IMR-90 (cell line): ENCODE data around the gene LZTS3. TPM values are rescaled to one million over a fixed set of nuclear protein-coding genes. Genes with fewer than 3 reads are reported as not detected.

Experiments
- ATAC-seq: fragments of 200-7000 bp; cut with Tn5 transposase; 2 replicates; pipeline ENCODE4 v1.9.1; 2020; ENCODE audit warnings: low read depth, mild to moderate bottlenecking, moderate library complexity
- BruUV-seq: library from RNA; stranded (reverse); fragments of 400-500 nt; replicated peaks from 2 replicates; lab custom pipeline; 2021; lab: Mats Ljungman, UMichigan
- CTCF ChIA-PET: fragments of 300-600 bp; formaldehyde crosslinking; extraction: SDS; loops from one replicate; lab custom pipeline; 2021; ENCODE audit warnings: antibody characterized with exemption; lab: Yijun Ruan, JAX
- POLR2A ChIA-PET: fragments of 300-600 bp; sonication (Branson Sonifier 250); formaldehyde crosslinking; loops from one replicate; lab custom pipeline; 2022; ENCODE audit warnings: antibody characterized with exemption; ENCODE audit not compliant: unreplicated experiment; lab: Charles Lee
- DNase-seq: peaks from one replicate; pipeline ENCODE4 v3.0.0; 2013
- H2AFZ ChIP-seq: replicated peaks from 2 replicates; pipeline ENCODE3; 2013; ENCODE audit warnings: low read length, mild to moderate bottlenecking; ENCODE audit not compliant: poor library complexity
- H2AK5ac ChIP-seq: 2 replicates; pipeline ENCODE4 v1.6.1; 2013; ENCODE audit warnings: low read depth, low read length, inconsistent platforms
- H2AK9ac ChIP-seq: replicated peaks from 2 replicates; pipeline ENCODE3; 2013; ENCODE audit warnings: mild to moderate bottlenecking, low read depth, low read length, moderate library complexity; ENCODE audit not compliant: poor library complexity
- H2BK120ac ChIP-seq: 2 replicates; pipeline ENCODE4 v1.6.1; 2013; ENCODE audit warnings: low read depth, low read length, inconsistent platforms
- H2BK15ac ChIP-seq: 3 replicates; pipeline ENCODE4 v1.6.1; 2013; ENCODE audit warnings: low read depth, low read length, inconsistent platforms
- H2BK20ac ChIP-seq: 2 replicates; pipeline ENCODE4 v1.6.1; 2013; ENCODE audit warnings: low read depth, mild to moderate bottlenecking, inconsistent platforms, low read length, moderate library complexity
- H2BK5ac ChIP-seq: 2 replicates; pipeline ENCODE4 v1.6.1; 2013; ENCODE audit warnings: mild to moderate bottlenecking, low read depth, low read length, inconsistent platforms; ENCODE audit not compliant: poor library complexity, severe bottlenecking
- H3K14ac ChIP-seq: replicated peaks from 2 replicates; pipeline ENCODE4 v1.6.1; 2013; ENCODE audit warnings: low read depth, low read length, inconsistent platforms
- H3K18ac ChIP-seq: 2 replicates; pipeline ENCODE4 v1.6.1; 2013; ENCODE audit warnings: low read depth, low read length, control low read depth
- H3K23ac ChIP-seq: 2 replicates; pipeline ENCODE4 v1.6.1; 2013; ENCODE audit warnings: low read depth, low read length, inconsistent platforms
- H3K27ac ChIP-seq: 2 replicates; pipeline ENCODE4 v1.5.1; 2013; ENCODE audit warnings: mild to moderate bottlenecking, control low read depth, low read length; ENCODE audit not compliant: insufficient read depth
- H3K27me3 ChIP-seq: 2 replicates; pipeline ENCODE4 v1.6.1; 2013; ENCODE audit warnings: low read length; ENCODE audit not compliant: control insufficient read depth, insufficient read depth
- H3K36me3 ChIP-seq: 2 replicates; pipeline ENCODE4 v1.6.1; 2013; ENCODE audit warnings: low read length, mixed read lengths; ENCODE audit not compliant: control insufficient read depth, insufficient read depth
- H3K4ac ChIP-seq: 2 replicates; pipeline ENCODE4 v1.6.1; 2013; ENCODE audit warnings: low read depth, low read length, inconsistent platforms
- H3K4me1 ChIP-seq: 2 replicates; pipeline ENCODE4 v1.6.1; 2013; ENCODE audit warnings: low read length, mixed read lengths; ENCODE audit not compliant: control insufficient read depth, insufficient read depth
- H3K4me2 ChIP-seq: 2 replicates; pipeline ENCODE4 v1.6.1; 2013; ENCODE audit warnings: low read depth, mild to moderate bottlenecking, control low read depth, low read length, moderate library complexity
- H3K4me3 ChIP-seq: 2 replicates; pipeline ENCODE4 v1.5.1; 2013; ENCODE audit warnings: low read depth, mild to moderate bottlenecking, control low read depth, low read length, moderate library complexity; ENCODE audit not compliant: insufficient read depth
- H3K56ac ChIP-seq: 2 replicates; pipeline ENCODE4 v1.6.1; 2013; ENCODE audit warnings: low read length, inconsistent platforms; ENCODE audit not compliant: insufficient read depth; ENCODE audit errors: extremely low read depth
- H3K79me1 ChIP-seq, 2 experiments: 2 replicates each; pipeline ENCODE4 v1.6.1; 2013; ENCODE audit warnings: low read length in 2 of 2, inconsistent platforms in 1 of 2, low read depth in 1 of 2
- H3K9ac ChIP-seq: 2 replicates; pipeline ENCODE4 v1.6.1; 2013; ENCODE audit warnings: low read depth, low read length, control low read depth
- H3K9me1 ChIP-seq: 2 replicates; pipeline ENCODE4 v1.6.1; 2013; ENCODE audit warnings: low read length, inconsistent platforms; ENCODE audit not compliant: insufficient read depth
- H3K9me3 ChIP-seq: 2 replicates; pipeline ENCODE4 v1.6.1; 2013; ENCODE audit warnings: low read length; ENCODE audit not compliant: control insufficient read depth, insufficient read depth
- H4K20me1 ChIP-seq: 2 replicates; pipeline ENCODE4 v1.6.1; 2013; ENCODE audit warnings: low read length, inconsistent platforms; ENCODE audit not compliant: insufficient read depth
- H4K5ac ChIP-seq: 2 replicates; pipeline ENCODE4 v1.6.1; 2013; ENCODE audit warnings: mild to moderate bottlenecking, low read depth, low read length, control low read depth
- H4K8ac ChIP-seq, 2 experiments: 2 replicates each; pipeline ENCODE4 v1.6.1; 2013; ENCODE audit warnings: low read depth in 2 of 2, low read length in 2 of 2, control low read depth in 1 of 2, inconsistent platforms in 1 of 2
- H4K91ac ChIP-seq: 2 replicates; pipeline ENCODE4 v1.6.1; 2013; ENCODE audit warnings: low read depth, low read length, inconsistent platforms; ENCODE audit not compliant: insufficient read depth
- BHLHE40 ChIP-seq: fragments of 150-350 bp; IDR thresholded peaks from 2 replicates; pipeline ENCODE4 v1.6.1; 2016; ENCODE audit warnings: mild to moderate bottlenecking, low read depth, low read length
- CEBPB ChIP-seq: IDR thresholded peaks from 2 replicates; pipeline ENCODE4 v1.6.1; 2012; ENCODE audit warnings: low read depth, low read length, improper control_type of control experiment
- CHD1 ChIP-seq: IDR thresholded peaks from 2 replicates; pipeline ENCODE4 v1.6.1; 2012; ENCODE audit warnings: low read depth, low read length, improper control_type of control experiment
- FOS ChIP-seq: fragments of 150-350 bp; IDR thresholded peaks from 2 replicates; pipeline ENCODE4 v1.6.1; 2016; ENCODE audit warnings: low read depth, low read length
- MAFK ChIP-seq: IDR thresholded peaks from 2 replicates; pipeline ENCODE4 v1.6.1; 2012; ENCODE audit warnings: low read depth, low read length, improper control_type of control experiment
- MXI1 ChIP-seq: IDR thresholded peaks from 2 replicates; pipeline ENCODE4 v1.6.1; 2012; ENCODE audit warnings: low read depth, mild to moderate bottlenecking, low read length, moderate library complexity, borderline replicate concordance
- NFE2L2 ChIP-seq: fragments of 150-350 bp; IDR thresholded peaks from 2 replicates; pipeline ENCODE4 v1.6.1; 2016; ENCODE audit warnings: low read depth, mild to moderate bottlenecking, low read length
- POLR2A ChIP-seq: IDR thresholded peaks from 2 replicates; pipeline ENCODE4 v1.6.1; 2012; ENCODE audit warnings: mild to moderate bottlenecking, low read depth, low read length
- RAD21 ChIP-seq: IDR thresholded peaks from 2 replicates; pipeline ENCODE4 v1.6.1; 2012; ENCODE audit warnings: low read length, improper control_type of control experiment
- RFX5 ChIP-seq: IDR thresholded peaks from 2 replicates; pipeline ENCODE4 v1.8.0; 2012; ENCODE audit warnings: low read depth, mild to moderate bottlenecking, low read length, moderate library complexity
- SMC3 ChIP-seq: fragments of 150-350 bp; IDR thresholded peaks from 2 replicates; pipeline ENCODE4 v1.6.1; 2016; ENCODE audit warnings: low read depth, mild to moderate bottlenecking, antibody characterized with exemption, low read length, moderate library complexity
- WGBS, 2 experiments: methylation state at CpG; one replicate each; pipeline versions ENCODE4 v1.1.5 to v1.1.7; 2013; ENCODE audit warnings: missing lambda C conversion rate in 2 of 2; ENCODE audit not compliant: insufficient read length in 1 of 2; ENCODE audit errors: extremely low coverage in 2 of 2; 5-methylcytosine and 5-hydroxymethylcytosine counted together
- dilution Hi-C: fragments of 300-500 bp; cut with HindIII; formaldehyde crosslinking; loops from one replicate; pipeline ENCODE4 v1.14.3; 2018; ENCODE audit warnings: low sequenced_read_pairs; ENCODE audit not compliant: unreplicated experiment
- in situ Hi-C: fragments of 300-500 bp; cut with MboI; formaldehyde crosslinking; loops from 3 replicates; pipeline ENCODE4 v1.14.3; 2019; ENCODE audit warnings: low sequenced_read_pairs, inconsistent platforms, mixed read lengths
- intact Hi-C: fragments of 100-400 bp; cut with micrococcal nuclease; formaldehyde crosslinking; loops from 2 replicates; pipeline ENCODE4 v1.10.0; 2022
- polyA plus RNA-seq, 3 experiments: library from polyadenylated mRNA; depleted of rRNA; stranded (reverse); fragments of >200 nt; gene quantifications; 2 replicates each; pipeline ENCODE4 v1.2.3, GENCODE V29; 2012; ENCODE audit warnings: low replicate concordance in 1 of 3
- total RNA-seq: library from RNA; depleted of rRNA; stranded (reverse); fragments of >200 nt; gene quantifications from 2 replicates; pipeline ENCODE4 v1.2.3, GENCODE V29; 2012
- TF ChIP-seq, protein P1 (sequence below): fragments of 150-350 bp; IDR thresholded peaks from 2 replicates; pipeline ENCODE4 v1.6.1; 2016; ENCODE audit warnings: low read depth, mild to moderate bottlenecking, low read length, moderate library complexity, borderline replicate concordance
- TF ChIP-seq, protein P2 (sequence below): fragments of 150-350 bp; IDR thresholded peaks from 2 replicates; pipeline ENCODE4 v1.6.1; 2017; ENCODE audit warnings: mild to moderate bottlenecking, antibody characterized with exemption, low read length, low read depth
- TF ChIP-seq, protein P3 (sequence below): conservative IDR thresholded peaks from 2 replicates; pipeline ENCODE4 v1.5.1; 2012; ENCODE audit warnings: mild to moderate bottlenecking, low read depth, low read length, improper control_type of control experiment

LZTS3 gene
- total and polyA plus RNA-seq, 2 of the 4 experiments (the other 2 are of a cell fraction): 1.4 to 3.2 TPM

DNA sequence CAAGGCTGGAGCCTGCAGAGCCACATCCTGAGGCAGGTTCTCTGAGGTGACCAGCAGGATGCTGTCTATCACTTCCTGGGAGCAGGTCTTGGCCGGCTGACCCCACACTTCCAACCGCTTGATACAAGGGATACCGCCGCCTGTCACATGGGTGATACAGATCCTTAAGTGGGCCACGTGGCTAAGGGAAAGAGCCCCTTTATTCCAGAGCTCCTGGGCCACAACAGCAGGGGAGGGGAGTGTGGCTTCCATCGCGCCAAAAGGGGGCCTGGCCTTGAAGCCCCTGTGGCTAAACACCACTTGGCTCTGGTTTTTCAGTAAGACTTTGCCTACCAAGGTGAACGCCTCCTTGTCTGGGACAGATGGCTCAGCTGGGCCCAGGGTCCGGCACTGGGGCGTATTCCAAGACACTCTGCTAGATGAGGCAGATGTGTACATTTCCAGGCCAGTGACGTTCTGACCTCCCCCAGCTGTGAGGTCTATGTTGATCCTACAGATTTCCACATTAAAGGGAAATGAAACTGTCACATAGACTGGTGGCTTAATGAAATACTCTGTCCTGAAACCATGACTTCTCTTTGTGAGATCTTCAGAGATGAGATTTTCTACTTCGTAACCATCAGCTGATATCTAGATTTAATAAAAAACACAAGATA, 51.3 kb downstream of the LZTS3 start:
- no peaks in the 10 kb centered on the region for H3K4me1 ChIP-seq
- H2BK5ac ChIP-seq: no peak overlapping the region
- WGBS, 2 experiments: 100% methylated on average over 4 of the region's 12 CpGs; no CpG with 5 or more reads in 1 of the 2 experiments
- TF ChIP-seq NFE2L2: no peak
- no peak for TF ChIP-seq FOS
- TF ChIP-seq MXI1: no peak
- TF ChIP-seq, protein P1, sequence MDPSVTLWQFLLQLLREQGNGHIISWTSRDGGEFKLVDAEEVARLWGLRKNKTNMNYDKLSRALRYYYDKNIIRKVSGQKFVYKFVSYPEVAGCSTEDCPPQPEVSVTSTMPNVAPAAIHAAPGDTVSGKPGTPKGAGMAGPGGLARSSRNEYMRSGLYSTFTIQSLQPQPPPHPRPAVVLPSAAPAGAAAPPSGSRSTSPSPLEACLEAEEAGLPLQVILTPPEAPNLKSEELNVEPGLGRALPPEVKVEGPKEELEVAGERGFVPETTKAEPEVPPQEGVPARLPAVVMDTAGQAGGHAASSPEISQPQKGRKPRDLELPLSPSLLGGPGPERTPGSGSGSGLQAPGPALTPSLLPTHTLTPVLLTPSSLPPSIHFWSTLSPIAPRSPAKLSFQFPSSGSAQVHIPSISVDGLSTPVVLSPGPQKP: no peak
- TF ChIP-seq SMC3: no peak
- TF ChIP-seq RAD21: no peak
- TF ChIP-seq CHD1: no peak
- no peak for TF ChIP-seq BHLHE40
- TF ChIP-seq, protein P2, sequence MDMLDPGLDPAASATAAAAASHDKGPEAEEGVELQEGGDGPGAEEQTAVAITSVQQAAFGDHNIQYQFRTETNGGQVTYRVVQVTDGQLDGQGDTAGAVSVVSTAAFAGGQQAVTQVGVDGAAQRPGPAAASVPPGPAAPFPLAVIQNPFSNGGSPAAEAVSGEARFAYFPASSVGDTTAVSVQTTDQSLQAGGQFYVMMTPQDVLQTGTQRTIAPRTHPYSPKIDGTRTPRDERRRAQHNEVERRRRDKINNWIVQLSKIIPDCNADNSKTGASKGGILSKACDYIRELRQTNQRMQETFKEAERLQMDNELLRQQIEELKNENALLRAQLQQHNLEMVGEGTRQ: no peak
- TF ChIP-seq POLR2A: no peak
- TF ChIP-seq RFX5: no peak
- TF ChIP-seq MAFK: no peak
- TF ChIP-seq, protein P3, sequence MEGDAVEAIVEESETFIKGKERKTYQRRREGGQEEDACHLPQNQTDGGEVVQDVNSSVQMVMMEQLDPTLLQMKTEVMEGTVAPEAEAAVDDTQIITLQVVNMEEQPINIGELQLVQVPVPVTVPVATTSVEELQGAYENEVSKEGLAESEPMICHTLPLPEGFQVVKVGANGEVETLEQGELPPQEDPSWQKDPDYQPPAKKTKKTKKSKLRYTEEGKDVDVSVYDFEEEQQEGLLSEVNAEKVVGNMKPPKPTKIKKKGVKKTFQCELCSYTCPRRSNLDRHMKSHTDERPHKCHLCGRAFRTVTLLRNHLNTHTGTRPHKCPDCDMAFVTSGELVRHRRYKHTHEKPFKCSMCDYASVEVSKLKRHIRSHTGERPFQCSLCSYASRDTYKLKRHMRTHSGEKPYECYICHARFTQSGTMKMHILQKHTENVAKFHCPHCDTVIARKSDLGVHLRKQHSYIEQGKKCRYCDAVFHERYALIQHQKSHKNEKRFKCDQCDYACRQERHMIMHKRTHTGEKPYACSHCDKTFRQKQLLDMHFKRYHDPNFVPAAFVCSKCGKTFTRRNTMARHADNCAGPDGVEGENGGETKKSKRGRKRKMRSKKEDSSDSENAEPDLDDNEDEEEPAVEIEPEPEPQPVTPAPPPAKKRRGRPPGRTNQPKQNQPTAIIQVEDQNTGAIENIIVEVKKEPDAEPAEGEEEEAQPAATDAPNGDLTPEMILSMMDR: no peak
- TF ChIP-seq CEBPB: no peak
- dilution Hi-C loops (no loop called here), in situ Hi-C loops (no loop called here), intact Hi-C loops (no loop called here)
- DNase-seq (no peak), ATAC-seq (no peak)
- peaks cover 3% of the 10 kb centered on the region; the same call in 1 of the 2 replicates for H4K20me1 ChIP-seq
- no peak overlapping the region for H3K4me2 ChIP-seq
- no peak overlapping the region for H3K27ac ChIP-seq
- H3K18ac ChIP-seq: no peak overlapping the region
- no peak overlapping the region; the same call in 1 of the 2 replicates for H2BK120ac ChIP-seq
- no peak overlapping the region for H3K4me3 ChIP-seq
- H3K14ac ChIP-seq: no peak overlapping the region
- peaks cover 8 to 21% of the 10 kb centered on the region in 2 experiments for H3K79me1 ChIP-seq
- CTCF ChIA-PET: no interaction called here
- POLR2A ChIA-PET: no interaction called here
- H3K9me1 ChIP-seq: peaks cover 7% of the 10 kb centered on the region
- H4K8ac ChIP-seq: no peak overlapping the region
- H2BK15ac ChIP-seq: no peak overlapping the region
- no peak overlapping the region for H4K5ac ChIP-seq
- BruUV-seq: no TSS peak
- no peak overlapping the region for H2AK5ac ChIP-seq
- 0 out of 2 replicates have a peak overlapping the region, but pooled peaks have one; percentile 84 for H2BK20ac ChIP-seq
- H3K4ac ChIP-seq: no peak overlapping the region
- no peaks in the 10 kb centered on the region for H3K27me3 ChIP-seq
- H3K9me3 ChIP-seq: no peaks in the 10 kb centered on the region
- peaks cover 19% of the 10 kb centered on the region for H3K36me3 ChIP-seq
- H4K91ac ChIP-seq: no peak overlapping the region
- H3K56ac ChIP-seq: no peak overlapping the region
- H2AK9ac ChIP-seq: no peak overlapping the region
- no peak overlapping the region for H2AFZ ChIP-seq
- H3K9ac ChIP-seq: no peak overlapping the region
- no peak overlapping the region for H3K23ac ChIP-seq
